HT-29 (cell line): Measurements from ENCODE around the gene CGB8. TPM values are rescaled to one million over a fixed set of nuclear protein-coding genes. Genes with fewer than 3 reads are reported as not detected.

ENCODE experiments used
- DNase-seq: peaks from one replicate; pipeline ENCODE4 v3.0.0-alpha.2; 2015; ENCODE audit warnings: low spot score
- small RNA-seq: library from RNA; depleted of rRNA; stranded (forward); fragments of <200 nt; gene quantifications from one replicate; pipeline ENCODE3, GENCODE V24; 2014
- total RNA-seq: library from RNA; depleted of rRNA; stranded (reverse); fragments of >200 nt; shearing (Covaris generic); gene quantifications from 2 replicates; pipeline ENCODE4 v1.2.3, GENCODE V29; 2014; rRNA removed

The CGB8 gene
- total RNA-seq, 1 experiment from 2014 or later = not detected

DNA sequence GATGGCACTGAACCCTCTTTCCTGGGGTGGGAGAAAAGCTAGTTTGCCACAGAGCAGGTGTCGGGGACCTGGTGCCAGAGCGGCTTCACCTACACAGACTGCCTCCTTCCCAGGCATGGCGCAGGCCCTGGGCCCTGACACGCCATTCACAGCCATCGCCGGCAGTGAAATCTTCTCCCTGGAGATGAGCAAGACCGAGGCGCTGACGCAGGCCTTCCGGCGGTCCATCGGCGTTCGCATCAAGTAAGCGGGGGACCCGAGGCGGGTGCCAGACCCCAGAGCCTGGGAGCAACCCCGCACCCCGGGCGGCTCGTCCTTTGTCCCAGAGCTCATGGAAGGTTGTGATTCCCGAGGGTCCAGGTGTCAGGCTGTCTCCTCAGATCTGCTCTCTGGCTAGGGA is 42.0 kb downstream of the CGB8 start:
- no peak for DNase-seq

DNA sequence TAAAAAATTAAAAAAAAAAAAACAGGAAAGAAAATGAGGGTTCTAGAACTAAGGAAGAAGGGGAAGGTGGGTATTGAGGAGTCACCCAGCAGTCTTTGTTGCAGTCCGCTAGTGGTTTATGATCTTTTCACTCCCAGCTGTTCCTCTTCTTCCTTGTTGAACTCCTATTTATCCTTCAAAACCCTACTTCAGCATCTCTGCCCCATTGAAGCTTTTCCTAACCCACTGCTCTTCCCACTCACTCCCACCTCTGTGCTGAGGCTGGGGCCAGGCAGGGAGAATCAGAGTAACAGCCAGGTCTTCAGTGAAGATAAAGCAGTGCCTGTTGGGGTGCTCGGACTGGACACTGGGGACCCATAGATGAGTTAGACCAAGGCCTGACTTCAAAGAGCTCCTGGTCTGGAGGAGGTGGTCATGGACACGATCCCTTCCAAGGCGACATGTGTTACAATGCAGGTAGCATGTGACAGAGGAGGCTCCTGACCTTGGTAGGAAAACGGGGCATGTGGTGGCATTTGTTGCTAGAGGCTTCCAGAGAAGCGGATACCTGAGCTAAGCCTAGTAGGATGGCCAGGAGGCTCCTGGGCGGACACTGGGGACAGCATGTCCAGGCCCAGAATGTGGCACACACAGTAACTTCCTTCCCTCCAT is 43.8 kb downstream of the CGB8 start:
- no peak for DNase-seq

GRCh38 chr19:49004133-49004532 is 44.8 kb downstream of the CGB8 start:
- no peak for DNase-seq

- DNase-seq = peak; percentile 91
Measured at GRCh38 chr19:48999481-49000325, 49.2 kb downstream of the CGB8 start.

DNA sequence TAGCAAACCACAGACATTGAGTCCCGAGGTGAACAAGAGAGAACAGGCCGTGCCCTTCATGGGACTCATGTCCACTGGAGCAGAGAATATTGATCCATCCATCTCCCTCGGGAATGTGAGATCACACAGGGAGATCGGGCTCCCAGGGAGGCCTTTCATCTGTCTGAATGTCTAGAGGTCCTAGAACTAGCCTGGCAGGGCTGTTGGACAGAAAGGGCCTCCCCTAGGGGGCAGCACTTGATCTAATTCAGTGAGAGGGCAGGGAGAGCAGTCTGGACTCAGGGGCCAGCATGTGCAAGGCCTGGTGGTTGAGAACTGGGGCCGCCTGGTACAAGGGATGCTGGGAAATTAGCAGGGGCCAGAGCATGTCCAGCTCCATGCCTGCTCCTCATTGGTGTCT is 50.9 kb downstream of the CGB8 start:
- peak; percentile 87 for DNase-seq

Small RNAs within 50 kb of the gene (small RNA-seq; reads per million reads assigned to genes)
- not detected for gene MIR6798
- not detected for gene RN7SL708P

Other genes with a start within 250 kb of the CGB8 start
- 62.8 and 65.7 TPM in 2 replicates for gene BCAT2, start 238.1 kb downstream of the CGB8 start, total RNA-seq
- not detected in 2 replicates for gene HSD17B14, start 212.6 kb downstream of the CGB8 start, total RNA-seq
- 3.9 and 5.4 TPM in 2 replicates for gene PLEKHA4, start 180.5 kb downstream of the CGB8 start, total RNA-seq
- 152 and 165 TPM in 2 replicates for gene PPP1R15A, start 176.7 kb downstream of the CGB8 start, total RNA-seq
- not detected in 2 replicates for gene TULP2, start 150.4 kb downstream of the CGB8 start, total RNA-seq
- 160 and 185 TPM in 2 replicates for gene NUCB1, start 148.8 kb downstream of the CGB8 start, total RNA-seq
- 0.10 and 0.42 TPM in 2 replicates for gene DHDH, start 115.4 kb downstream of the CGB8 start, total RNA-seq
- gene BAX, start 94.2 kb downstream of the CGB8 start, total RNA-seq = 185 and 213 TPM in 2 replicates
- 5,979 and 6,365 TPM in 2 replicates for gene FTL, start 83.8 kb downstream of the CGB8 start, total RNA-seq
- gene GYS1, start 55.8 kb downstream of the CGB8 start, total RNA-seq = 67.1 and 71.5 TPM in 2 replicates
- gene RUVBL2, start 55.2 kb downstream of the CGB8 start, total RNA-seq = 562 and 566 TPM in 2 replicates
- not detected in 2 replicates for gene LHB, start 32.0 kb downstream of the CGB8 start, total RNA-seq
- gene CGB3, start 24.8 kb downstream of the CGB8 start, total RNA-seq = not detected in 2 replicates
- gene CGB2, start 17.2 kb downstream of the CGB8 start, total RNA-seq = not detected in 2 replicates
- gene CGB1, start 12.2 kb downstream of the CGB8 start, total RNA-seq = 1.5 TPM in 1 of 2 replicates, not detected in the other
- gene CGB5, start 5.3 kb downstream of the CGB8 start, total RNA-seq = not detected in 2 replicates
- gene CGB7, start 8.6 kb upstream of the CGB8 start, total RNA-seq = not detected in 2 replicates
- 0.29 TPM in 1 of 2 replicates, not detected in the other for gene NTF4, start 15.7 kb upstream of the CGB8 start, total RNA-seq
- not detected in 2 replicates for gene KCNA7, start 23.6 kb upstream of the CGB8 start, total RNA-seq
- 994 and 1,107 TPM in 2 replicates for gene SNRNP70, start 36.3 kb upstream of the CGB8 start, total RNA-seq
- 12.0 and 19.9 TPM in 2 replicates for gene LIN7B, start 65.3 kb upstream of the CGB8 start, total RNA-seq
- 5.9 and 6.0 TPM in 2 replicates for gene C19orf73, start 70.0 kb upstream of the CGB8 start, total RNA-seq
- gene PPFIA3, start 70.4 kb upstream of the CGB8 start, total RNA-seq = 22.9 and 30.1 TPM in 2 replicates
- gene HRC, start 106.3 kb upstream of the CGB8 start, total RNA-seq = 0.08 TPM in 1 of 2 replicates, not detected in the other
- gene TRPM4, start 108.7 kb upstream of the CGB8 start, total RNA-seq = 28.7 and 33.7 TPM in 2 replicates